HG03558 (cell line): ENCODE results near the gene VCY1B.
"Not testable (repeated sequence)": the region's sequence is repeated elsewhere in the genome, so short reads cannot be mapped to it uniquely, and the experiment has no call there.

Source experiments
- ATAC-seq: cut with Tn5 transposase; IDR thresholded peaks from one replicate; pipeline ENCODE4 v1.9.1; 2021; ENCODE audit warnings: moderate number of reproducible peaks; ENCODE audit not compliant: unreplicated experiment; ENCODE audit errors: extremely low read depth

The VCY1B gene

DNA sequence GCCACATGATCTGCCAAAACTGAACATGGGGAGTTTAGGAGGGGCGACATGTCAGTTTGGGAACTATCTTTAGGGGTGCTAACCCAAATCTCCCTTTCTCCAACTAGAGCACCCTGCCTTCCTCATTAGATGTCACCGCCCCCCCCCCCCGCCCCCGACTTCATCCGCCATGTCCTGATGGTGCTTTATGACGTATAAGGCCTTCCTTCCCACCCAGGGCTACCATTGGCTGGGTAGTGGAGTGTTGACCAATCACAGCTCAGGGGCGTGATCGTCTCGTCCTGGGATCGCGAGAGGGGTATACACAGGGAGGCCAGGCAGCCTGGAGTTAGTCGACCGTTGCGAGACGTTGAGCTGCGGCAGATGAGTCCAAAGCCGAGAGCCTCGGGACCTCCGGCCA, at the start of gene VCY1B:
VCY1B (plus strand) TSS at position 301 of the 400 bp plus-strand sequence; CDS start at position 364, 63 bp downstream.
- ATAC-seq = not testable (repeated sequence)

DNA sequence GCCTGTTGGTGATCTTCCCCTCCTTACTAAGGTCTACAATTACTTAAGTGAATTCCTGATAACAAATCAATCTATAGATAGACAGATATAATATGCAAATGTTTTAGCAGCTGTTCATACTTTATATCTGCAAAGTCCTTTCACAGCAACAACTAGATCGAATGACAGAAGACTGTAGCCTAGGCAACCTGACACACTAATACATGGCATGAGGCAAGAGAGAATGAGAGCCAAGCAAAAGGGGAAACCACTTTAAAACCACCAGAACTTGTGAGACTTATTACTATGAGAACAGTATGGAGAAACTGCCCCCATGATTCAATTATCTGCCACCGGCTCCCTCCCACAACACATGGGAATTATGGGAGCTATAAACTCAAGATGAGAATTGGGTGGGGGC, 44.1 kb upstream of the VCY1B start:
- ATAC-seq = not testable (repeated sequence)

DNA sequence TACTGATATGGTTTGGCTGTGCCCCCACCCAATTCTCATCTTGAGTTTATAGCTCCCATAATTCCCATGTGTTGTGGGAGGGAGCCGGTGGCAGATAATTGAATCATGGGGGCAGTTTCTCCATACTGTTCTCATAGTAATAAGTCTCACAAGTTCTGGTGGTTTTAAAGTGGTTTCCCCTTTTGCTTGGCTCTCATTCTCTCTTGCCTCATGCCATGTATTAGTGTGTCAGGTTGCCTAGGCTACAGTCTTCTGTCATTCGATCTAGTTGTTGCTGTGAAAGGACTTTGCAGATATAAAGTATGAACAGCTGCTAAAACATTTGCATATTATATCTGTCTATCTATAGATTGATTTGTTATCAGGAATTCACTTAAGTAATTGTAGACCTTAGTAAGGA, 25.6 kb upstream of the VCY1B start:
- ATAC-seq = not testable (repeated sequence)

- no peak for ATAC-seq
Observed at GRCh38 chrY:14085877-14086276, 29.9 kb downstream of the VCY1B start.
